ENCODE results near the gene ATP10D.

Gene ATP10D

DNA sequence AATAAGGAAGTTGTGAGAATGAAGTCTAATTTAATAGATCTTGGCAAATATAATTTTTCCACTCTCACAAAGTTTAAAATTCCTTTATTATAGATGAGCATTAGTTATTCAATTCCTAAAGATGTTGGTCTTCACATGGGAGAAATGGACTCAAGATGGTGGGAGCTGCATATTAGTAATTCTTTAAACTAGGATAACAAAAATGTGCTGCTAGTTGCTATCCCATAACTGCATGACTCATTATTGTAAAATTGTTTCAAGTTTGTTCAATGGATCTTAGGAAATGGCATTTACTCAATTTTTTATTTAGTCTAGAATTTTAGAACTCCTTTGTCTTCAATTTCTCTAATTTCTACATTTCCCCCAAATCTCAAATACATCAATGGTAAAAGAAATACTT is 155.8 kb downstream of the ATP10D start:
- no peak overlapping the region for H3K4me3 ChIP-seq (ENCODE audit: control insufficient read depth, low read depth, low read length)
- no peak for DNase-seq (ENCODE audit: low read depth)
- TF ChIP-seq, protein P1, sequence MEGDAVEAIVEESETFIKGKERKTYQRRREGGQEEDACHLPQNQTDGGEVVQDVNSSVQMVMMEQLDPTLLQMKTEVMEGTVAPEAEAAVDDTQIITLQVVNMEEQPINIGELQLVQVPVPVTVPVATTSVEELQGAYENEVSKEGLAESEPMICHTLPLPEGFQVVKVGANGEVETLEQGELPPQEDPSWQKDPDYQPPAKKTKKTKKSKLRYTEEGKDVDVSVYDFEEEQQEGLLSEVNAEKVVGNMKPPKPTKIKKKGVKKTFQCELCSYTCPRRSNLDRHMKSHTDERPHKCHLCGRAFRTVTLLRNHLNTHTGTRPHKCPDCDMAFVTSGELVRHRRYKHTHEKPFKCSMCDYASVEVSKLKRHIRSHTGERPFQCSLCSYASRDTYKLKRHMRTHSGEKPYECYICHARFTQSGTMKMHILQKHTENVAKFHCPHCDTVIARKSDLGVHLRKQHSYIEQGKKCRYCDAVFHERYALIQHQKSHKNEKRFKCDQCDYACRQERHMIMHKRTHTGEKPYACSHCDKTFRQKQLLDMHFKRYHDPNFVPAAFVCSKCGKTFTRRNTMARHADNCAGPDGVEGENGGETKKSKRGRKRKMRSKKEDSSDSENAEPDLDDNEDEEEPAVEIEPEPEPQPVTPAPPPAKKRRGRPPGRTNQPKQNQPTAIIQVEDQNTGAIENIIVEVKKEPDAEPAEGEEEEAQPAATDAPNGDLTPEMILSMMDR (IDR thresholded peaks at IDR 0.05; ENCODE audit: control insufficient read depth, insufficient read depth, low read depth, low read length, missing control alignments): no peak

DNA sequence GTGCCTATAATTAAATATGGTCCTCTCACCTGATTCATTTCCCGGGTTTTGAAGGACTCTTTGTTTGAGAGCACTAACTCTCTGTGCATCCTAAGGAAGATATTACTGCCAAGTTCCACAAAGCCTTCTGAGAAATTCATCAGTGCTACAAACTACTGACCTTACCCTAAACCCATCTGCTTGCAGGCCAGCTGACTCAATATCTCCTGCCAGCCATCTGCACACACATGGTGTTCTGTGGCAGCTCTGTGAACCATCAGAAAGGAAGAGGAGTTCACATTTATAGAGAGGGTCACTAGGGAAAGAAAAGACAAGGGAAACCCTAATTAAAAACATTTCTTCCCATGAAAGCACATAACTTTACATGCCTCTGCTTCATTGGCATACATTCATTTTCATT is 156.7 kb downstream of the ATP10D start:
- no peak for DNase-seq (ENCODE audit: low read depth)

DNA sequence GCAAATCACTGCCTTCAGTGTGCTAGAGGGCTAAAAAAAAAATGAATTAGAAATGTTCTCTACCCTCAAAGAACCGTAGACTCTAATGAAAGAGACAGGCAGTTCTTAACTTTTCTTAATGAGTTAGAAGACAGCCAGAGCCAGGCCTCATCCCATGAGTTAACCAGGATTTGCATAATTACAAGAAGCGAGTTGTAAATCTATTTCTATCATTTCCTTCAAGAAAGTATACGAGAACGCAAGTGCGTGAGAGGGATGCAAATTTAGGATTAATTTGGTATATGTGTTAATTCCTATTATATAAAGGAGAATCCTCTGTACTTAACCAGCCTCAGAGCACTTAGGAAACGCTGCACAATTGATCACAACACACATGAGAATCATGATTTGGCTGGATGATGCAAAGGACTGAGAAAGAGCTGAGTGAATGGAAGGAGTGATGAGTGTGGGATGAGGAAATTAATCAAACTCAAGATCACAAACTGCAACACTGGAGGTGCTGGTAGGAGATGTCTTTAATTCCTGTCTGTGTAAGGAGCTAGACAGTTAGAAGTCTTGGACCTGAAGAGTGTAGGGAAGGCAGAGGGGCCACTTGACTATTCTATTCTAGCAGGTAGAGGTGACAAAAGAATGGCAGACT is 157.2 kb downstream of the ATP10D start:
- no peak for DNase-seq (ENCODE audit: low read depth)
- TF ChIP-seq, protein P1 (IDR thresholded peaks at IDR 0.05; ENCODE audit: control insufficient read depth, insufficient read depth, low read depth, low read length, missing control alignments): no peak
- H3K4me3 ChIP-seq (ENCODE audit: control insufficient read depth, low read depth, low read length): no peak overlapping the region

More for the DNA sequence above, 156.7 kb downstream of the ATP10D start:
- no peak overlapping the region for H3K4me3 ChIP-seq (ENCODE audit: control insufficient read depth, low read depth, low read length)
- TF ChIP-seq, protein P1 (IDR thresholded peaks at IDR 0.05; ENCODE audit: control insufficient read depth, insufficient read depth, low read depth, low read length, missing control alignments): no peak
